ENCODE measurements around the gene RRM1. TPM values are rescaled to one million over a fixed set of nuclear protein-coding genes. Genes with fewer than 3 reads are reported as not detected.

The RRM1 gene
- total RNA-seq, 4 donors from 2014 or later: 32.5 to 234 (median 59.5) TPM

- H3K4me1 ChIP-seq: peaks cover 0 to 4% of the 10 kb centered on the region in 2 donors
- H3K36me3 ChIP-seq: peaks cover 0 to 2% of the 10 kb centered on the region in 2 donors
- DNase-seq: no peak
- H3K27ac ChIP-seq: no peak overlapping the region
- no peak overlapping the region for H3K4me3 ChIP-seq
- H3K9me3 ChIP-seq: no peaks in the 10 kb centered on the region
- TF ChIP-seq POLR2A (IDR thresholded peaks at IDR 0.05) (no peak), CTCF (IDR thresholded peaks at IDR 0.05) (no peak)
- intact Hi-C loops (cut with DNase I; ENCODE audit: low total_unique reads): no loop called here
- H3K27me3 ChIP-seq: no peaks in the 10 kb centered on the region
These were observed 40.0 kb upstream of the RRM1 start for GRCh38 chr11:4054643-4055042.

GRCh38 chr11:4059424-4059823, 35.2 kb upstream of the RRM1 start:
- DNase-seq: no peak
- H3K36me3 ChIP-seq: peaks cover 0 to 2% of the 10 kb centered on the region in 2 donors
- TF ChIP-seq POLR2A (IDR thresholded peaks at IDR 0.05) (no peak), CTCF (IDR thresholded peaks at IDR 0.05) (no peak)
- peaks cover 0 to 4% of the 10 kb centered on the region in 2 donors for H3K4me1 ChIP-seq
- H3K9me3 ChIP-seq: no peaks in the 10 kb centered on the region
- no peak overlapping the region for H3K4me3 ChIP-seq
- intact Hi-C loops (cut with DNase I; ENCODE audit: low total_unique reads): no loop called here
- H3K27ac ChIP-seq: no peak overlapping the region
- no peaks in the 10 kb centered on the region for H3K27me3 ChIP-seq

- intact Hi-C loops (cut with DNase I; ENCODE audit: low total_unique reads): no loop called here
- TF ChIP-seq POLR2A (IDR thresholded peaks at IDR 0.05) (no peak), CTCF (IDR thresholded peaks at IDR 0.05) (no peak)
- no peak overlapping the region for H3K4me3 ChIP-seq
- H3K9me3 ChIP-seq: no peaks in the 10 kb centered on the region
- peaks cover 0 to 2% of the 10 kb centered on the region in 2 donors for H3K36me3 ChIP-seq
- H3K4me1 ChIP-seq: peaks cover 0 to 4% of the 10 kb centered on the region in 2 donors
- H3K27ac ChIP-seq: no peak overlapping the region
- H3K27me3 ChIP-seq: no peaks in the 10 kb centered on the region
- no peak for DNase-seq
These were observed 34.2 kb upstream of the RRM1 start for GRCh38 chr11:4060182-4060923.

GRCh38 chr11:4061700-4062099, 32.9 kb upstream of the RRM1 start:
- H3K36me3 ChIP-seq: peaks cover 0 to 2% of the 10 kb centered on the region in 2 donors
- intact Hi-C loops (cut with DNase I; ENCODE audit: low total_unique reads): no loop called here
- no peaks in the 10 kb centered on the region for H3K27me3 ChIP-seq
- TF ChIP-seq POLR2A (IDR thresholded peaks at IDR 0.05) (no peak), CTCF (IDR thresholded peaks at IDR 0.05) (no peak)
- H3K4me3 ChIP-seq: no peak overlapping the region
- DNase-seq: no peak
- H3K4me1 ChIP-seq: peaks cover 0 to 4% of the 10 kb centered on the region in 2 donors
- H3K9me3 ChIP-seq: no peaks in the 10 kb centered on the region
- H3K27ac ChIP-seq: no peak overlapping the region

- H3K4me3 ChIP-seq: no peak overlapping the region
- H3K27me3 ChIP-seq: no peaks in the 10 kb centered on the region
- TF ChIP-seq CTCF (IDR thresholded peaks at IDR 0.05) (no peak), POLR2A (IDR thresholded peaks at IDR 0.05) (no peak)
- intact Hi-C loops (cut with DNase I; ENCODE audit: low total_unique reads): no loop called here
- no peak for DNase-seq
- H3K36me3 ChIP-seq: peaks cover 0 to 2% of the 10 kb centered on the region in 2 donors
- peaks cover 0 to 1% of the 10 kb centered on the region in 2 donors for H3K4me1 ChIP-seq
- H3K27ac ChIP-seq: no peak overlapping the region
- H3K9me3 ChIP-seq: no peaks in the 10 kb centered on the region
These were observed 31.3 kb upstream of the RRM1 start for GRCh38 chr11:4063348-4063747.

All from uterus (tissue), 4 donors.